ENCODE data around the gene ACP4. TPM values are rescaled to one million over a fixed set of nuclear protein-coding genes. Genes with fewer than 3 reads are reported as not detected.

Gene ACP4
- total and polyA plus RNA-seq, 2 experiments from 2014 or later, result not detected

GRCh38 chr19:50814883-50815282 lies 24.7 kb downstream of the ACP4 start:
- in situ Hi-C loops (cut with MboI), result no loop called here
- H3K9ac ChIP-seq, result no peak overlapping the region
- H3K27ac ChIP-seq, result no peak overlapping the region
- no peaks in the 10 kb centered on the region for H3K9me3 ChIP-seq (ENCODE audit: low read depth)
- WGBS, 2 experiments (ENCODE audit: low coverage in 1 of 2, low lambda C conversion rate in 2 of 2, missing lambda C conversion rate in 2 of 2), result 48 to 58% methylated on average over 5 of the region's 5 CpGs
- no peaks in the 10 kb centered on the region for H3K9me2 ChIP-seq (ENCODE audit: insufficient read depth)
- no peak overlapping the region for H3K4me3 ChIP-seq
- TF ChIP-seq EZH2phosphoT487 (IDR thresholded peaks at IDR 0.05; ENCODE audit: insufficient read depth, low read depth) (no peak), EZH2 (IDR thresholded peaks at IDR 0.05; ENCODE audit: insufficient read depth, poor library complexity, severe bottlenecking) (no peak)
- H4K20me1 ChIP-seq (ENCODE audit: insufficient read depth), result no peaks in the 10 kb centered on the region
- no peaks in the 10 kb centered on the region for H3K36me3 ChIP-seq (ENCODE audit: low read depth)
- no peaks in the 10 kb centered on the region for H3K79me2 ChIP-seq (ENCODE audit: insufficient read depth)
- H3K27me3 ChIP-seq (replicated peaks; ENCODE audit: insufficient read depth), result peaks cover 24% of the 10 kb centered on the region; the same call in 1 of the 2 replicates
- no peaks in the 10 kb centered on the region for H3F3A ChIP-seq (ENCODE audit: insufficient read depth)
- H3K4me1 ChIP-seq (ENCODE audit: insufficient read depth), result no peaks in the 10 kb centered on the region
- no peak for DNase-seq
- H3K4me2 ChIP-seq (ENCODE audit: unreplicated experiment), result no peak overlapping the region
- H2AFZ ChIP-seq, result no peak overlapping the region

GRCh38 chr19:50815439-50815838 lies 25.2 kb downstream of the ACP4 start:
- H3K36me3 ChIP-seq (ENCODE audit: low read depth), result no peaks in the 10 kb centered on the region
- no peak for DNase-seq
- no peaks in the 10 kb centered on the region for H3F3A ChIP-seq (ENCODE audit: insufficient read depth)
- no peak for TF ChIP-seq EZH2phosphoT487 (IDR thresholded peaks at IDR 0.05; ENCODE audit: insufficient read depth, low read depth)
- no peak for TF ChIP-seq EZH2 (IDR thresholded peaks at IDR 0.05; ENCODE audit: insufficient read depth, poor library complexity, severe bottlenecking)
- peaks cover 30% of the 10 kb centered on the region for H3K27me3 ChIP-seq (replicated peaks; ENCODE audit: insufficient read depth)
- no peaks in the 10 kb centered on the region for H3K9me2 ChIP-seq (ENCODE audit: insufficient read depth)
- H4K20me1 ChIP-seq (ENCODE audit: insufficient read depth), result no peaks in the 10 kb centered on the region
- no peak overlapping the region for H2AFZ ChIP-seq
- no peak overlapping the region for H3K9ac ChIP-seq
- no peak overlapping the region for H3K4me2 ChIP-seq (ENCODE audit: unreplicated experiment)
- H3K79me2 ChIP-seq (ENCODE audit: insufficient read depth), result no peaks in the 10 kb centered on the region
- in situ Hi-C loops (cut with MboI), result no loop called here
- no peaks in the 10 kb centered on the region for H3K4me1 ChIP-seq (ENCODE audit: insufficient read depth)
- H3K4me3 ChIP-seq, result no peak overlapping the region
- 78 to 85% methylated on average over 1 of the region's 1 CpG for WGBS, 2 experiments (ENCODE audit: low coverage in 1 of 2, low lambda C conversion rate in 2 of 2, missing lambda C conversion rate in 2 of 2)
- no peak overlapping the region for H3K27ac ChIP-seq
- H3K9me3 ChIP-seq (ENCODE audit: low read depth), result no peaks in the 10 kb centered on the region

- Histone ChIP-seq H3F3A (ENCODE audit: insufficient read depth) (no peaks in the 10 kb centered on the region), H4K20me1 (ENCODE audit: insufficient read depth) (no peaks in the 10 kb centered on the region), H3K4me2 (ENCODE audit: unreplicated experiment) (peak overlapping the region; percentile 13), H3K27ac (no peak overlapping the region), H3K4me3 (peak overlapping the region; percentile 31; the same call in 1 of the 2 replicates), H3K9me3 (ENCODE audit: low read depth) (no peaks in the 10 kb centered on the region), H3K36me3 (ENCODE audit: low read depth) (no peaks in the 10 kb centered on the region), H3K9me2 (ENCODE audit: insufficient read depth) (no peaks in the 10 kb centered on the region), H3K9ac (no peak overlapping the region), H3K4me1 (ENCODE audit: insufficient read depth) (no peaks in the 10 kb centered on the region), H2AFZ (peak overlapping the region; percentile 52; the same call in 1 of the 2 replicates), H3K79me2 (ENCODE audit: insufficient read depth) (no peaks in the 10 kb centered on the region), H3K27me3 (replicated peaks; ENCODE audit: insufficient read depth) (peaks cover 44% of the 10 kb centered on the region)
- peak; percentile 52 for DNase-seq
- TF ChIP-seq EZH2phosphoT487 (IDR thresholded peaks at IDR 0.05; ENCODE audit: insufficient read depth, low read depth) (no peak), EZH2 (IDR thresholded peaks at IDR 0.05; ENCODE audit: insufficient read depth, poor library complexity, severe bottlenecking) (no peak)
- WGBS, 2 experiments (ENCODE audit: low coverage in 1 of 2, low lambda C conversion rate in 2 of 2, missing lambda C conversion rate in 2 of 2), result 6 to 7% methylated on average over 38 to 50 of the region's 52 CpGs
- in situ Hi-C loops (cut with MboI), result no loop called here
Observed at GRCh38 chr19:50817941-50818858, 28.0 kb downstream of the ACP4 start.

DNA sequence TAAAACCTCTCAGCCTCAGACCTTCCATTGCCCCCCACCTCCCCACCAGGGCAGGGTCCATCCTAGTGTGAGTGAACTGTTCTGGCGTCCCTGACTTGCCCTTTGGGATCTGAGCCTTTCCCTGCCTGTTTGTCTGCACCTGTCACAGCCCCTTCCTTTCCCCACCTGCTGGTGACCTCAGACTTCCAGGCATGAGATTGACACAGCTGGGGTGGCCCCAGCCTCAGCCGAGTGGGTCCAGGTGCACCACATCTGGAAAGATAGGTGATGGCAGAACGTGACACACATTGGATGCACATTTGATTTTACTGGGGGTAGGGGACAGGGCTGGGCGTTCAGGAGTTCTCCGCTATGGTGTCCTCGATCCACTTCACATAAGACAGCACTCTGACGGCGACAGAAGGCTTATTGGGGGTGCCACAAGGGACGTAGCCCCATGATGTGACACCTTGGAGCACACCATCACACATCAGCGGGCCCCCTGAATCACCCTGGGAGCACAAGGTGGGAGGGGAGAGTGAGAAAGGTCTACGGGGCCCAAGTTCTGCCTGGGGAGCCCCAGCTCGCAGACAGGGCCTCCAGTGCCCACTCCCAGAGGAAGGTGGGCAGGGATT lies 28.8 kb downstream of the ACP4 start:
- no peak for TF ChIP-seq EZH2 (IDR thresholded peaks at IDR 0.05; ENCODE audit: insufficient read depth, poor library complexity, severe bottlenecking)
- TF ChIP-seq EZH2phosphoT487 (IDR thresholded peaks at IDR 0.05; ENCODE audit: insufficient read depth, low read depth), result no peak
- Histone ChIP-seq H3K9me3 (ENCODE audit: low read depth) (no peaks in the 10 kb centered on the region), H3K9me2 (ENCODE audit: insufficient read depth) (no peaks in the 10 kb centered on the region), H3K4me3 (no peak overlapping the region), H4K20me1 (ENCODE audit: insufficient read depth) (no peaks in the 10 kb centered on the region), H3K27ac (no peak overlapping the region), H3K4me2 (ENCODE audit: unreplicated experiment) (no peak overlapping the region), H3K9ac (no peak overlapping the region), H3K27me3 (replicated peaks; ENCODE audit: insufficient read depth) (peaks cover 38% of the 10 kb centered on the region), H3K36me3 (ENCODE audit: low read depth) (no peaks in the 10 kb centered on the region), H3K79me2 (ENCODE audit: insufficient read depth) (no peaks in the 10 kb centered on the region), H3K4me1 (ENCODE audit: insufficient read depth) (no peaks in the 10 kb centered on the region), H3F3A (ENCODE audit: insufficient read depth) (no peaks in the 10 kb centered on the region), H2AFZ (no peak overlapping the region)
- WGBS, 2 experiments (ENCODE audit: low coverage in 1 of 2, low lambda C conversion rate in 2 of 2, missing lambda C conversion rate in 2 of 2), result 40 to 42% methylated on average over 12 of the region's 12 CpGs
- in situ Hi-C loops (cut with MboI), result no loop called here
- no peak for DNase-seq
